Mesendoderm (in vitro differentiated cells): ENCODE results near the gene ACSF2.

Experiments
- DNase-seq: peaks from one replicate; pipeline ENCODE4 v3.0.0; 2013
- H2AK5ac ChIP-seq: 2 replicates; pipeline ENCODE4 v1.6.1; 2013; ENCODE audit warnings: low read length, inconsistent platforms
- H2BK120ac ChIP-seq: 2 replicates; pipeline ENCODE4 v1.6.1; 2013; ENCODE audit warnings: low read depth, mild to moderate bottlenecking, low read length, moderate library complexity, mixed read lengths
- H2BK15ac ChIP-seq: replicated peaks from 2 replicates; pipeline ENCODE4 v1.6.1; 2013; ENCODE audit warnings: low read depth, mild to moderate bottlenecking, moderate library complexity
- H2BK5ac ChIP-seq: 2 replicates; pipeline ENCODE4 v1.6.1; 2013; ENCODE audit warnings: low read length, inconsistent platforms
- H3K18ac ChIP-seq: 2 replicates; pipeline ENCODE4 v1.6.1; 2013; ENCODE audit warnings: mild to moderate bottlenecking, low read length, mixed read lengths
- H3K23ac ChIP-seq: one replicate; pipeline ENCODE4 v1.6.1; 2013; ENCODE audit warnings: low read length
- H3K27ac ChIP-seq: 2 replicates; pipeline ENCODE4 v1.5.1; 2013; ENCODE audit warnings: low read depth, mild to moderate bottlenecking, inconsistent platforms, low read length, moderate library complexity
- H3K27me3 ChIP-seq: 2 replicates; pipeline ENCODE4 v1.6.1; 2013; ENCODE audit warnings: low read length, control low read depth, mild to moderate bottlenecking, inconsistent platforms; ENCODE audit not compliant: insufficient read depth, poor library complexity
- H3K36me3 ChIP-seq: 2 replicates; pipeline ENCODE4 v1.6.1; 2013; ENCODE audit warnings: low read length, inconsistent platforms; ENCODE audit not compliant: control insufficient read depth, insufficient read depth
- H3K4ac ChIP-seq: one replicate; pipeline ENCODE4 v1.6.1; 2013; ENCODE audit warnings: low read depth, mild to moderate bottlenecking, low read length, moderate library complexity
- H3K4me1 ChIP-seq: 2 replicates; pipeline ENCODE4 v1.6.1; 2013; ENCODE audit warnings: low read depth, low read length, inconsistent platforms; ENCODE audit not compliant: control insufficient read depth
- H3K4me2 ChIP-seq: 2 replicates; pipeline ENCODE4 v1.6.1; 2013; ENCODE audit warnings: low read length
- H3K4me3 ChIP-seq: 2 replicates; pipeline ENCODE4 v1.5.1; 2013; ENCODE audit warnings: mild to moderate bottlenecking, low read length
- H3K56ac ChIP-seq: one replicate; pipeline ENCODE4 v1.6.1; 2013; ENCODE audit warnings: low read length
- H3K79me1 ChIP-seq: 2 replicates; pipeline ENCODE4 v1.6.1; 2013; ENCODE audit warnings: low read length, inconsistent platforms
- H3K79me2 ChIP-seq: 2 replicates; pipeline ENCODE4 v1.6.1; 2013; ENCODE audit warnings: mild to moderate bottlenecking, low read length; ENCODE audit not compliant: control insufficient read depth, insufficient read depth
- H3K9ac ChIP-seq: 2 replicates; pipeline ENCODE4 v1.6.1; 2013; ENCODE audit warnings: low read length, inconsistent platforms
- H4K5ac ChIP-seq: one replicate; pipeline ENCODE4 v1.6.1; 2013; ENCODE audit warnings: low read length
- H4K8ac ChIP-seq: one replicate; pipeline ENCODE4 v1.6.1; 2013; ENCODE audit warnings: low read depth, mild to moderate bottlenecking, control low read depth, low read length, moderate library complexity
- WGBS: extraction: QIAGEN DNeasy Blood & Tissue Kit; methylation state at CpG from one replicate; pipeline ENCODE4 v1.1.7; 2013; ENCODE audit warnings: low lambda C conversion rate, missing lambda C conversion rate; ENCODE audit not compliant: insufficient coverage; ENCODE audit errors: extremely low coverage; 5-methylcytosine and 5-hydroxymethylcytosine counted together

Gene ACSF2

DNA sequence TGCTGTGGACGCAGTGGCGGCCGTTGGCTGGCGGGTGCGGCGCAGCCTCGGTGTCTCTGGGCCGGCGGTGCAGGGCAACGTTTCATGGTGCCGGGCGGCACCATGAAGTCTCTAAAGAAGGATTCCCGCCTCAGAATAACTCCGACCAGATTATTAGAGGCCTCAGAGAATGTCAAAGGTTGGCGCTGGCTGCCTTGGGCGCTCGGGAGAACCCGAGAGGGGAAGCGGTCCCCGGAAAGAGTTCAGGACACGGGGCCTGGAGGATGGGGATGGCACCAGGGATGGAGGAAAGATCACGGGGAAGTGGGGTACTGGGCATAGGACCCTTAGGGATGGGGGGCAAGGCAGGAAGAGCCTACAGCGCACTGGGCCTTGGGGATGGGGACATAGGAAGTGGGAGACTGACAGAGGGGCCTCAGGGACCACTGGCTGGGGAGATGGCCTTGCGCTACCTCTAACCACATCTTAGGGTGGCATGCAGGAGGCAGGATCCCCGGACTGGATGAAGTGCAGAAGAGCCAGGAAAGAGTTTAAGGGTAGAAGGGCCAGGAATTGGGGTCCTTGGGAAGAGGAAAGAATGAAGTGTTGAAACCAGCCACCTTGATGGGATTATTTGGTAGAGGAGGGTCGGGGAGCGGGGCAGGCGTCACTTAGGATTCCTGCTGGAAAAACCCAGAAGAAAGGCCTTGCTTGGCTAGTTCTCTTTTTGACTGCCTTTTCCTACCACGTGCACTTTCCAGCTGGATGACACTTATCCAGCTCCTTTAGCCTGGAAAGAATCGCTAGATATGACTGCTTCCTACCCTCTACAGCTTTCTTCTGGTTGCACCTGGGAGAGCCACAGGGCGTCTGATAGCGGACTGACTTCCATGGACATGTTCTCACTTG lies 82.8 kb downstream of the ACSF2 start:
- peak overlapping the region; percentile 53 for H3K4me2 ChIP-seq
- peak overlapping the region; percentile 91 for H3K56ac ChIP-seq
- H3K27ac ChIP-seq = no peak overlapping the region
- H4K8ac ChIP-seq = no peak overlapping the region
- H2AK5ac ChIP-seq = no peak overlapping the region
- H4K5ac ChIP-seq = no peak overlapping the region
- H3K79me1 ChIP-seq = no peaks in the 10 kb centered on the region
- H3K9ac ChIP-seq = peak overlapping the region; percentile 80
- no peaks in the 10 kb centered on the region for H3K79me2 ChIP-seq
- no CpG with 5 or more reads among the region's 32 CpGs for WGBS
- H3K23ac ChIP-seq = no peak overlapping the region
- H3K18ac ChIP-seq = peak overlapping the region; percentile 21
- H3K4ac ChIP-seq = no peak overlapping the region
- no peak overlapping the region for H2BK5ac ChIP-seq
- peak overlapping the region; percentile 57 for H3K4me3 ChIP-seq
- no peak for DNase-seq
- H3K4me1 ChIP-seq = peaks cover 3% of the 10 kb centered on the region
- no peak overlapping the region for H2BK15ac ChIP-seq
- H3K36me3 ChIP-seq = no peaks in the 10 kb centered on the region
- H2BK120ac ChIP-seq = no peak overlapping the region
- no peaks in the 10 kb centered on the region for H3K27me3 ChIP-seq

DNA sequence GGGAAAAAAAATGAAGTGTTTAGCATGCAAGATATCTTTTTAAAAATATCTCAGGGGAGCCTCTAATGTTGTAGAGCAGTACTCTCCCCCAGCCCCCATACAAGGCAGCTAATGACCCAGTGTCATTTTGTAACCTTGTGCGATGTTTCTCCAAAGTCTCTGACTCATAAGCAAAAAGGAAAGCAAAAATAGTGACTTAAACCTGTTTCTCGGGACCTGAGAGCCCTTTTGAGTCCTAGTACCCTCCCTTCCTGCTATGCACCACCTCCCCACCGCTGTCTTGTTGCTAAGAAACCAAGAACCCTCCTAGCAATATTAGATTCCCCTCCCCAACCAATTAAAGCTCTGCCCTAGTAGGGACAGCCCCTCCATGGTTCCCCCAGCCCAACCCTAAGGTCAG lies 85.0 kb downstream of the ACSF2 start:
- no peak overlapping the region for H3K4me3 ChIP-seq
- H2AK5ac ChIP-seq = no peak overlapping the region
- H3K18ac ChIP-seq = no peak overlapping the region
- no peaks in the 10 kb centered on the region for H3K79me2 ChIP-seq
- H3K27ac ChIP-seq = no peak overlapping the region
- WGBS = no CpG with 5 or more reads among the region's 3 CpGs
- H3K9ac ChIP-seq = no peak overlapping the region
- no peak overlapping the region for H3K23ac ChIP-seq
- H2BK120ac ChIP-seq = no peak overlapping the region
- no peaks in the 10 kb centered on the region for H3K36me3 ChIP-seq
- H4K5ac ChIP-seq = no peak overlapping the region
- H3K4me1 ChIP-seq = peaks cover 3% of the 10 kb centered on the region
- peak; percentile 35 for DNase-seq
- no peak overlapping the region for H4K8ac ChIP-seq
- no peaks in the 10 kb centered on the region for H3K27me3 ChIP-seq
- no peaks in the 10 kb centered on the region for H3K79me1 ChIP-seq
- no peak overlapping the region for H3K4me2 ChIP-seq
- no peak overlapping the region for H3K4ac ChIP-seq
- no peak overlapping the region for H2BK15ac ChIP-seq
- H2BK5ac ChIP-seq = no peak overlapping the region
- H3K56ac ChIP-seq = no peak overlapping the region

DNA sequence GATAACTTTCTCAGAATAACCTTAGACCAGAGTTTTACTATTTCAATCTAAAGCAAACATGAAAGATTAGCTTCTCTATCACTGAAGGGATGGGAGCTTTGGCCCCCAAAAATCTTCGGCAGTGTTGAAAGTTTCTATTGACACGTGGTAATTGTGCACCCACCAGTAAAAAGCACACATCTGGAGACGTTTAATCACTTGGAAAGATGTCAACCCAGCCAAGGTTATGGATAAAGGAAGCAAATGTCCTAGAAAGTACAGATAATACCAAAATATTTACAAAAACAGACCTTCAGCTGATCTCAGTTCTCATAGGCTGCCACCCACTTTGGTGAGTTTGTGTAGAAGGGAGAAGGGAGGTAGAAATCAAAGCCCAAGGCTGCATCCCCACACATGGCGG lies 87.5 kb downstream of the ACSF2 start:
- Histone ChIP-seq H3K79me1 (no peaks in the 10 kb centered on the region), H2BK15ac (no peak overlapping the region), H3K27me3 (no peaks in the 10 kb centered on the region), H3K9ac (no peak overlapping the region), H3K36me3 (no peaks in the 10 kb centered on the region), H3K23ac (no peak overlapping the region), H2BK5ac (no peak overlapping the region), H3K56ac (no peak overlapping the region), H4K5ac (no peak overlapping the region), H3K4me3 (no peak overlapping the region), H3K18ac (no peak overlapping the region), H4K8ac (no peak overlapping the region), H3K79me2 (no peaks in the 10 kb centered on the region), H3K4me1 (no peaks in the 10 kb centered on the region), H2BK120ac (no peak overlapping the region), H2AK5ac (no peak overlapping the region), H3K4me2 (no peak overlapping the region), H3K27ac (no peak overlapping the region), H3K4ac (no peak overlapping the region)
- no peak for DNase-seq
- no CpG with 5 or more reads among the region's 4 CpGs for WGBS

DNA sequence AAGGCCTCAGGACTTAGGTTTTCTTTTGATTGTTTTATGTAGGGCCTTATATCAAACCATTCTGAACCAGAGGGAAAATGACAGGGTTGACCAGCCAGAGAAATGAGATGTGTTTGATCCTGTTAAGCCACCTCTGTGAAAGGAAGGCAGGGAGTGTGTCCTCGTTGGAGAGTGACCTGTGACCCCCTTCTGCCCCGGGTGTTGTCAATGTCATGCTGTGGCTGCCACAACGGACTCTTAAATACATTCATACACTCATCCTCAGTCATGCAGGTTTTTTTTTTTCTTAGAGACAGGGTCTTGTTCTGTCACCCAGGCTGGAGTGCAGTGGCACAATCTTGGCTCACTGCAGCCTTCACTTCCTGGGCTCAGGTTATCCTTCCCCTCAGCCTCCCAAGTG lies 88.4 kb downstream of the ACSF2 start:
- Histone ChIP-seq H2BK120ac (no peak overlapping the region), H3K27me3 (no peaks in the 10 kb centered on the region), H3K56ac (no peak overlapping the region), H3K79me1 (no peaks in the 10 kb centered on the region), H3K36me3 (no peaks in the 10 kb centered on the region), H3K4ac (no peak overlapping the region), H3K4me1 (no peaks in the 10 kb centered on the region), H3K23ac (no peak overlapping the region), H3K27ac (no peak overlapping the region), H2AK5ac (no peak overlapping the region), H2BK15ac (no peak overlapping the region), H3K4me3 (no peak overlapping the region), H4K8ac (no peak overlapping the region), H2BK5ac (no peak overlapping the region), H3K79me2 (no peaks in the 10 kb centered on the region), H3K4me2 (no peak overlapping the region), H3K18ac (no peak overlapping the region), H4K5ac (no peak overlapping the region), H3K9ac (no peak overlapping the region)
- no peak for DNase-seq
- WGBS = no CpG with 5 or more reads among the region's 3 CpGs

DNA sequence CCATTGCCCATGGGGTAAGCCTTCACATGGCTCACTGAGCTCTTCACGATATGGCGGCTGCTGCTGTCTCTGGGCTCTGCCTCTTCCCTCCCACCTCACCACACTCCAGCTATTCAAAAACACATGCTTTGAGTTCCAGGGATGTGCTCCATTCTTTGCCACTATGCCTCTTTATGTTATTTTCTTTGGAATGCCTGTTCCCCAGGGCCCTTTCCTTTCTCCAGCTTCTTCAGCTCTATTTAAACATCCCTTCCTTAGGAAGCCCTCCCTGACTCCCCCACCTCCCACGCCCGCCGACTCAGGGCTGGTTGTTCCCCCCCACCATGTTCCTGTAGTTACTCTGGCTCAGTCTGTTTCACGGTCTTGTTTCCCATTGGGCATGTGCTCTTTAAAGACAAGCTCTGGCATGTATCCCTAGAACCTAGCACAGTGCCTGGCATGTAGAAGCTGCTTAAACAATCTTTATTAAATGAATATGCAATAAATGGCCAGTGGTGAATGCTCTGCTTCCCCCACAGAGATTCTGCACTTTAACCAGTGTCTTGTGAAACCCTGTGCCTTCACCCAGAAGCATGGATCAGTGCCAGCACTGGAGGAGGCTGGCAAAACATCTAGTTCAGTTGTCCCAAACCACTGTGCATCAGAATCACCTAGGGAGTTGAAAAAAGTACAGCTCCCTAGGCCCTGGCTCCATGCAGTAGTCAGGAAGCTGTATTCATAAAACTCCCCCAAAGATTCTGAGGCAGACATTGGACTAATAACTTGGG lies 89.1 kb downstream of the ACSF2 start:
- H3K27me3 ChIP-seq = no peaks in the 10 kb centered on the region
- H2BK15ac ChIP-seq = no peak overlapping the region
- no peak overlapping the region for H3K4me3 ChIP-seq
- no peak overlapping the region for H4K8ac ChIP-seq
- H3K23ac ChIP-seq = no peak overlapping the region
- H3K79me2 ChIP-seq = no peaks in the 10 kb centered on the region
- no peaks in the 10 kb centered on the region for H3K79me1 ChIP-seq
- no peak overlapping the region for H2BK5ac ChIP-seq
- no peaks in the 10 kb centered on the region for H3K36me3 ChIP-seq
- WGBS = no CpG with 5 or more reads among the region's 6 CpGs
- H3K4me1 ChIP-seq = no peaks in the 10 kb centered on the region
- H3K18ac ChIP-seq = no peak overlapping the region
- H4K5ac ChIP-seq = no peak overlapping the region
- H3K4ac ChIP-seq = no peak overlapping the region
- no peak overlapping the region for H2AK5ac ChIP-seq
- H3K9ac ChIP-seq = no peak overlapping the region
- DNase-seq = peak; percentile 36
- no peak overlapping the region for H3K27ac ChIP-seq
- H2BK120ac ChIP-seq = no peak overlapping the region
- no peak overlapping the region for H3K56ac ChIP-seq
- no peak overlapping the region for H3K4me2 ChIP-seq
